Stimulated activated effector memory CD8-positive, alpha-beta T cell treated with anti-CD3 and anti-CD28 coated beads, Interleukin-12 subunit alpha, Interleukin-12 subunit beta, amount 100 ng/mL, for 72 hours (primary cell): ENCODE results near the gene C11orf65.
"Not testable (repeated sequence)": the region's sequence is repeated elsewhere in the genome, so short reads cannot be mapped to it uniquely, and the experiment has no call there.

Source experiments
- ATAC-seq: fragments of 150-1000 bp; cut with Tn5 transposase; 2 replicates; pipeline ENCODE4 v1.10.0; 2021
- DNase-seq, 2 donors: peaks; one replicate each; pipeline ENCODE4 v3.0.0; 2021 to 2022; ENCODE audit warnings: low spot score in 2 of 2
- H3K27ac Mint-ChIP-seq: one replicate; pipeline ENCODE4 v1.8.0; 2022; ENCODE audit warnings: mild to moderate bottlenecking, mixed read lengths
- H3K36me3 Mint-ChIP-seq: one replicate; pipeline ENCODE4 v1.8.0; 2022; ENCODE audit warnings: mild to moderate bottlenecking, mixed read lengths
- H3K4me1 Mint-ChIP-seq: one replicate; pipeline ENCODE4 v1.8.0; 2022; ENCODE audit warnings: mixed read lengths
- H3K4me3 Mint-ChIP-seq: one replicate; pipeline ENCODE4 v1.8.0; 2022; ENCODE audit warnings: mild to moderate bottlenecking, mixed read lengths
- H3K9me3 Mint-ChIP-seq: one replicate; pipeline ENCODE4 v1.8.0; 2022; ENCODE audit warnings: mixed read lengths

C11orf65 gene

DNA sequence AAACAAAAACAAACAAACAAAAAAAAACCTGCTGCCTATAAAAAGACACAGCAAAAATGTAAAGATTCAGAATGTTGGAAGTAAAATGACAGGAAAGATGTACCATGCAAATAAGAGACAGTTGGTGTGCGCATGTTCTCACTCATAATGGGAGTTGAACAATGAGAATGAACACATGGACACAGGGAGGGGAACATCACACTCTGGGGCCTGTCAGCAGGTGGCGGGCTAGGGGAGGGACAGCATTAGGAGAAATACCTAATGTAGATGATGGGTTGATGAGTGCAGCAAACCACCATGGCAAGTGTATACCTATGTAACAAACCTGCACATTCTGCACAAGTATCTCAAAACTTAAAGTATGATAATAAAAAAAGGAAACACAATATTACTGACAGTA, 49.8 kb downstream of the C11orf65 start:
- not testable (repeated sequence) for H3K4me3 Mint-ChIP-seq, ATAC-seq, H3K4me1 Mint-ChIP-seq, H3K9me3 Mint-ChIP-seq, H3K27ac Mint-ChIP-seq, H3K36me3 Mint-ChIP-seq, DNase-seq

DNA sequence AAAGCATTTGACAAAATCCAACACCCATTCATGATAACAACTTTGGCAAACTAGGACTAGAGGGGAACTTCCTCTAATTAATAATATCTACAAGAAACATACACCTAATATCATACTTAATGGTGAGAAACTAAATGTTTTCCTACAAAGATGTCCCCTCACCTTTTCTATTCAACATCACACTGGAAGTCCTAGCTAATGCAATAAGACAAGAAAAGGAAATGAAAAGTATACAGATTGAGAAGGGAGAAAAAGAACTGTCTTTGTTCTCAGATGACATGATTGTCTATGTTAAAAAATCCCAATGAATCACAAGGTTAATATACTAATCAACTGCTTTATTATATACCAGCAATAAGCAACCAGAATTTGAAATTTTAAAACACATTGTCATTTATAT, 52.4 kb downstream of the C11orf65 start:
- no peaks in the 10 kb centered on the region for H3K4me1 Mint-ChIP-seq
- no peak overlapping the region for H3K4me3 Mint-ChIP-seq
- no peaks in the 10 kb centered on the region for H3K36me3 Mint-ChIP-seq
- no peak for ATAC-seq
- no peaks in the 10 kb centered on the region for H3K9me3 Mint-ChIP-seq
- no peak for DNase-seq
- no peak overlapping the region for H3K27ac Mint-ChIP-seq

DNA sequence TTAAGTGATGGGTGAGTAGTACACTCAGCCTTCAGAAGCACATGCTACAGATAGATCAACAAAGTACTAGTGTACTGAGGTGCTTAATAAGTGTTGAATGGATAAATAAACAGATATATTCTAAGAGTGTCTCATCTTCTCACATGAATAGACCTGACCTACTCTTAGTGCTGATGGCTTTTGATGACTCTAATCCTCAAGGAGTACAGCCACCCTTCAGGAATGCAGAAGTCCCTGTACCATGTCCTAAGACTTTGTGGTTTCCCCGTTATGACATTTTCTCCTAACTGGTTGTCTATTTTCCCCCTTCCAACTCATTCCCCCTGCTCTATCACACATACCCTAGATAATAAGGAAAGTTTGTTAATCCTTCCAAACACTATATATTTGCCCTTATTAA, 61.6 kb downstream of the C11orf65 start:
- no peak for DNase-seq
- ATAC-seq, result no peak
- Mint-ChIP-seq H3K4me3 (no peak overlapping the region), H3K27ac (no peak overlapping the region), H3K36me3 (no peaks in the 10 kb centered on the region), H3K4me1 (no peaks in the 10 kb centered on the region), H3K9me3 (no peaks in the 10 kb centered on the region)

DNA sequence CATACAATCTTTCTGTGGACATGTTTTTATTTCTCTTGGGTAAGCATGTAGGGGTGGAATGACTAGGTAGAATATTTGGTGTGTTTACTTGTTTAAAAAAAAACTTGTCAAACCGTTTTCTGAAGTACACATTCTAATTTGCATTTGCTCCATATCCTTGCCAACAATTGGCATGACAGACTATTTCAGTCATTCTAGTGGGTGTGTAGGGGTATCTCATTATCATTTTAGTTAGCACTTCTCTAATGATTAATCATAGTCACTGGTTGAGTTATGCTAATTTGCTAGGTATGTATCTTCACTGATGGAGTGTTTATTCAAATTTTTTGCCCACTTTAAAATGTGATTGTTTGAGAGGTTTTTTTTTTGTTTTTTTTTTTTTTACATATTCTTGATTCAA, 64.3 kb downstream of the C11orf65 start:
- Mint-ChIP-seq H3K4me3 (no peak overlapping the region), H3K9me3 (no peaks in the 10 kb centered on the region), H3K36me3 (no peaks in the 10 kb centered on the region), H3K4me1 (no peaks in the 10 kb centered on the region), H3K27ac (no peak overlapping the region)
- DNase-seq, result no peak
- ATAC-seq, result no peak

GRCh38 chr11:108402241-108402640, 65.1 kb downstream of the C11orf65 start:
- no peak for ATAC-seq
- Mint-ChIP-seq H3K9me3 (no peaks in the 10 kb centered on the region), H3K27ac (no peak overlapping the region), H3K36me3 (no peaks in the 10 kb centered on the region), H3K4me3 (no peak overlapping the region), H3K4me1 (no peaks in the 10 kb centered on the region)
- DNase-seq, result no peak

GRCh38 chr11:108398439-108398838, 68.9 kb downstream of the C11orf65 start:
- Mint-ChIP-seq H3K9me3 (no peaks in the 10 kb centered on the region), H3K36me3 (no peaks in the 10 kb centered on the region), H3K4me1 (no peaks in the 10 kb centered on the region), H3K27ac (no peak overlapping the region), H3K4me3 (no peak overlapping the region)
- DNase-seq, result no peak
- ATAC-seq, result no peak

DNA sequence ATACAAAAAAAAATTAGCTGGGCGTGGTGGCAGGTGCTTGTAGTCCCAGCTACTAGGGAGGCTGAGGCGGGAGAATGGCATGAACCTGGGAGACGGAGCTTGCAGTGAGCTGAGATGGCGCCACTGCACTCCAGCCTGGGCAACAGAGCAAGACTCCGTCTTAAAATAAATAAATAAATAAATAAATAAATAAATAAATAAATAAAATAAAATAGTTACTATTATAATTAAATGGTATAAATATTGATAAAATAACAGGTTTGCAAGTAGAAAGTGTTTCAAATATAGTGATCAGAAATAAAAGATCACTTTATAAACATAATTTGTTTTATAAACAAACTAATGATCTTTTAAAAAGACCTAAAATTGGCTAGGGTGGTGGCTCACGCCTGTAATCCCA, 70.7 kb downstream of the C11orf65 start:
- not testable (repeated sequence) for H3K9me3 Mint-ChIP-seq, H3K4me3 Mint-ChIP-seq, H3K36me3 Mint-ChIP-seq, H3K4me1 Mint-ChIP-seq, DNase-seq, H3K27ac Mint-ChIP-seq, ATAC-seq

DNA sequence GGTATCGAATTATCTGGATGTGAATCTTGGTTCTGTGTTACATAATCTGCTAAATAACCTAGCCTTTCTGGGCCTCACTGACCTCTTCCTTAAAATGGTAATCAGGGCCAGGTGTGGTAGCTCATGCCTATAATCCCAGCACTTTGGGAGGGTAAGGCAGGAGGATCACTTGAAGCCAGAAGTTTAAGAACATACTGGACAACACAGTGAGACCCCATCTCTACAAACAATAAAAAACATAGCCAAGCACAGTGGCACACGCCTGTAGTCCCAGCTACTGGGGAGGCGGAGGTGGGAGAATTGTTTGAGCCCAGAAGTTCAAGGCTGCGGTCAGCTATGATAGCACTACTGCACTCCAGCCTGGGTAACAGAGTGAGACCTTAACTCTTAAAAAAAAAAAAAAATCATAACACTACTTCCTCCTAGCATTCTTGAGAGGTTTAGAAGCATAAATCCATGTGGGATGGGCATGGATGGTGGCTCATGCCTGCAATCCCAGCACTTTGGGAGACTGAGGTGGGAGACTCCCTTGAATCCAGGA, 72.5 kb downstream of the C11orf65 start:
- Mint-ChIP-seq H3K27ac (no peak overlapping the region), H3K36me3 (no peaks in the 10 kb centered on the region), H3K9me3 (no peaks in the 10 kb centered on the region), H3K4me1 (no peaks in the 10 kb centered on the region), H3K4me3 (no peak overlapping the region)
- ATAC-seq (no peak), DNase-seq (no peak)

GRCh38 chr11:108393046-108393445, 74.3 kb downstream of the C11orf65 start:
- H3K9me3 Mint-ChIP-seq, result no peaks in the 10 kb centered on the region
- DNase-seq, result no peak
- H3K4me1 Mint-ChIP-seq, result no peaks in the 10 kb centered on the region
- no peak for ATAC-seq
- H3K36me3 Mint-ChIP-seq, result no peaks in the 10 kb centered on the region
- no peak overlapping the region for H3K4me3 Mint-ChIP-seq
- no peak overlapping the region for H3K27ac Mint-ChIP-seq

DNA sequence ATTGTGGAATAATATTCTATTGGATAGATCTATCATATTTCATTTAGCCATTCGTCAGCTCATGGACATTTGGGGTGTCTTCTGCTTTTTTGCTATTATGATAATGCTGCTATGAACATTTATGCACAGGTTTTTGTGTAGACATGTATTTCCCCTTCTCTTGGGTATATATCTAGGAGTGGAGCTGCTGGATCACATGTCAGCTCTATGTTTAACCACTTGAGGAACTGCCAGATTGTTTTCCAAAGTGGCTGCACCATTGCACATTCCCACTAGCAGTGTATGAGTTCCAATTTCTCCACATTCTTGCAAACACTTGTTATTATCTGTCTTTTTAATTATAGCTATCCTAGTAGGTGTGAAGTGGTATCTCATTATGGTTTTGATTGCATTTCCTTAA, 75.0 kb downstream of the C11orf65 start:
- no peak overlapping the region for H3K4me3 Mint-ChIP-seq
- H3K4me1 Mint-ChIP-seq, result no peaks in the 10 kb centered on the region
- ATAC-seq, result no peak
- no peak overlapping the region for H3K27ac Mint-ChIP-seq
- no peaks in the 10 kb centered on the region for H3K9me3 Mint-ChIP-seq
- no peak for DNase-seq
- no peaks in the 10 kb centered on the region for H3K36me3 Mint-ChIP-seq

- DNase-seq (no peak), ATAC-seq (no peak)
- Mint-ChIP-seq H3K4me3 (no peak overlapping the region), H3K4me1 (no peaks in the 10 kb centered on the region), H3K27ac (no peak overlapping the region), H3K36me3 (no peaks in the 10 kb centered on the region), H3K9me3 (no peaks in the 10 kb centered on the region)
These were observed 78.8 kb downstream of the C11orf65 start for GRCh38 chr11:108388576-108388975.

GRCh38 chr11:108373505-108373904, 93.8 kb downstream of the C11orf65 start:
- H3K9me3 Mint-ChIP-seq, H3K4me1 Mint-ChIP-seq, ATAC-seq, H3K4me3 Mint-ChIP-seq, DNase-seq, H3K27ac Mint-ChIP-seq: not testable (repeated sequence)
- H3K36me3 Mint-ChIP-seq, result peaks cover 17% of the 10 kb centered on the region

- Mint-ChIP-seq H3K4me1 (no peaks in the 10 kb centered on the region), H3K27ac (no peak overlapping the region), H3K4me3 (no peak overlapping the region), H3K36me3 (peaks cover 36% of the 10 kb centered on the region), H3K9me3 (peaks cover 5% of the 10 kb centered on the region)
- DNase-seq (no peak), ATAC-seq (no peak)
These were observed 96.3 kb downstream of the C11orf65 start for GRCh38 chr11:108370990-108371389.

- Mint-ChIP-seq H3K36me3 (peaks cover 43% of the 10 kb centered on the region), H3K4me3 (no peak overlapping the region), H3K9me3 (peaks cover 5% of the 10 kb centered on the region), H3K27ac (no peak overlapping the region), H3K4me1 (no peaks in the 10 kb centered on the region)
- ATAC-seq (no peak), DNase-seq (no peak)
These were observed 97.0 kb downstream of the C11orf65 start for GRCh38 chr11:108370315-108370714.

DNA sequence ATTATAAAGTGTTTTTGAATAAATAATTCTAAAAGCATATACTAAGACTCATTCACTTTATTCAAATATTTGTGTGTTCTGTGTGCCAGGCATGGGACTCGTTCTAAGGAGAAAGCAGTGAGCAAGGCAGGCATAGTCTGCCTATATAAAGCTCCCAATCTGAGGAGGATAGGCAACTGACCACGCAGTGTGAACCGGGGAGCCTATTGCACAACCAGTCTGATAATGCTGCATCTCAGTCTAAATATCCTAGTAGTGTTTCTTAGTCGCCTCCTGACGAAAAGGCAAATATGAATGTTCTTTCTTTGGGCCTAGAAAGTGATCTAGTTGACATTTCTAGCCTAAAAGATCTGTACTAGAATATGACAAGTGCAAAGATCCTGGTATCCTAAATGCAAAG, 98.3 kb downstream of the C11orf65 start:
- H3K4me1 Mint-ChIP-seq, result no peaks in the 10 kb centered on the region
- peaks cover 48% of the 10 kb centered on the region for H3K36me3 Mint-ChIP-seq
- DNase-seq (no peak), ATAC-seq (no peak)
- no peak overlapping the region for H3K4me3 Mint-ChIP-seq
- H3K9me3 Mint-ChIP-seq, result peaks cover 2% of the 10 kb centered on the region
- no peak overlapping the region for H3K27ac Mint-ChIP-seq

- no peak for ATAC-seq
- Mint-ChIP-seq H3K4me3 (no peak overlapping the region), H3K36me3 (peaks cover 48% of the 10 kb centered on the region), H3K4me1 (no peaks in the 10 kb centered on the region), H3K9me3 (peaks cover 2% of the 10 kb centered on the region), H3K27ac (no peak overlapping the region)
- no peak for DNase-seq
These were observed 99.2 kb downstream of the C11orf65 start for GRCh38 chr11:108368134-108368533.

- ATAC-seq (no peak), DNase-seq (no peak)
- Mint-ChIP-seq H3K27ac (peak overlapping the region; percentile 26), H3K36me3 (peaks cover 31% of the 10 kb centered on the region), H3K9me3 (no peaks in the 10 kb centered on the region), H3K4me3 (no peak overlapping the region), H3K4me1 (no peaks in the 10 kb centered on the region)
These were observed 103.2 kb downstream of the C11orf65 start for GRCh38 chr11:108364159-108364558.
